GM12878 (cell line): Measurements from ENCODE around the gene GALNTL6. TPM values are rescaled to one million over a fixed set of nuclear protein-coding genes. Genes with fewer than 3 reads are reported as not detected.

Experiments
- ATAC-seq: fragments of 200-7000 bp; cut with Tn5 transposase; 3 replicates; pipeline ENCODE4 v1.9.1; 2020; ENCODE audit warnings: mild to moderate bottlenecking, moderate library complexity
- BruUV-seq: library from RNA; stranded (reverse); fragments of 400-500 nt; replicated peaks from 2 replicates; lab custom pipeline; 2021; lab: Mats Ljungman, UMichigan
- CTCF ChIA-PET: fragments of 300-600 bp; sonication (Branson Sonifier 250); formaldehyde crosslinking; extraction: SDS; loops from one replicate; lab custom pipeline; 2021; ENCODE audit warnings: inconsistent platforms; lab: Yijun Ruan, JAX
- POLR2A ChIA-PET: fragments of 350-600 bp; formaldehyde crosslinking; extraction: SDS; loops from one replicate; lab custom pipeline; 2021; ENCODE audit warnings: inconsistent platforms; lab: Charles Lee
- RAD21 ChIA-PET: fragments of 300-600 bp; sonication (Branson Sonifier 250); formaldehyde crosslinking; loops from one replicate; lab custom pipeline; 2023; ENCODE audit warnings: antibody characterized with exemption; ENCODE audit not compliant: unreplicated experiment; lab: Charles Lee
- SMC1A ChIA-PET: fragments of 300-600 bp; sonication (Branson Sonifier 250); formaldehyde crosslinking; loops from one replicate; lab custom pipeline; 2023; ENCODE audit not compliant: unreplicated experiment, uncharacterized antibody; lab: Charles Lee
- DNase-seq: peaks from one replicate; pipeline ENCODE4 v3.0.0-alpha.2; 2011; ENCODE audit warnings: low read depth, low spot score
- FAIRE-seq: peaks from 3 replicates; lab custom pipeline; 2011; peaks lifted over from hg19 to GRCh38; lab: Jason Lieb, UNC
- H2AFZ ChIP-seq: 2 replicates; pipeline ENCODE4 v1.6.0; 2011; ENCODE audit warnings: low read depth, low read length, control low read depth; ENCODE audit not compliant: control insufficient read depth
- H3K27ac ChIP-seq: 2 replicates; pipeline ENCODE4 v1.5.1; 2011; ENCODE audit warnings: control low read depth; ENCODE audit not compliant: control insufficient read depth, insufficient read depth
- H3K27me3 ChIP-seq, 2 experiments: replicated peaks in 1 of 2; 2 replicates each; pipeline versions ENCODE4 v1.6.0 to v1.6.1; 2011; ENCODE audit warnings: low read length in 1 of 2; ENCODE audit not compliant: control insufficient read depth in 2 of 2, insufficient read depth in 2 of 2
- H3K36me3 ChIP-seq, 2 experiments: 2 replicates each; pipeline ENCODE4 v1.5.1; 2011; ENCODE audit warnings: low read length in 1 of 2; ENCODE audit not compliant: control insufficient read depth in 2 of 2, insufficient read depth in 2 of 2
- H3K4me1 ChIP-seq: 2 replicates; pipeline ENCODE4 v1.6.1; 2011; ENCODE audit warnings: mild to moderate bottlenecking, low read length, moderate library complexity, mixed read lengths; ENCODE audit not compliant: control insufficient read depth, insufficient read depth
- H3K4me2 ChIP-seq: 2 replicates; pipeline ENCODE4 v1.6.0; 2011; ENCODE audit warnings: control low read depth; ENCODE audit not compliant: control insufficient read depth, insufficient read depth
- H3K4me3 ChIP-seq: fragments of 200-600 bp; sonication (generic); 2 replicates; pipeline ENCODE4 v1.5.1; 2016
- H3K79me2 ChIP-seq: 2 replicates; pipeline ENCODE4 v1.6.0; 2011; ENCODE audit warnings: low read length; ENCODE audit not compliant: control insufficient read depth, insufficient read depth
- H3K9ac ChIP-seq: 2 replicates; pipeline ENCODE4 v1.8.0; 2011; ENCODE audit warnings: low read length, control low read depth, mixed read lengths; ENCODE audit not compliant: control insufficient read depth, insufficient read depth
- H3K9me3 ChIP-seq: replicated peaks from 3 replicates; pipeline ENCODE4 v1.5.1; 2011; ENCODE audit warnings: mild to moderate bottlenecking, low read length; ENCODE audit not compliant: control insufficient read depth, insufficient read depth
- H4K20me1 ChIP-seq: 2 replicates; pipeline ENCODE4 v1.6.0; 2011; ENCODE audit not compliant: control insufficient read depth, insufficient read depth
- ATF2 ChIP-seq: IDR thresholded peaks from 2 replicates; pipeline ENCODE4 v1.6.1; 2012; ENCODE audit warnings: low read length, inconsistent platforms
- BMI1 ChIP-seq: fragments of 450-650 bp; IDR thresholded peaks from 2 replicates; pipeline ENCODE4 v1.6.1; 2016; ENCODE audit warnings: mild to moderate bottlenecking, moderate library complexity, borderline replicate concordance
- BRCA1 ChIP-seq: IDR thresholded peaks from 2 replicates; pipeline ENCODE4 v1.6.1; 2011; ENCODE audit warnings: low read depth, low read length, improper control_type of control experiment
- CBX3 ChIP-seq: fragments of 200-600 bp; sonication (generic); IDR thresholded peaks from 2 replicates; pipeline ENCODE4 v1.6.1; 2016; ENCODE audit warnings: low read depth, borderline replicate concordance
- EGR1 ChIP-seq, 2 experiments: IDR thresholded peaks; 1 replicate in 1 of 2; 2 replicates in 1 of 2; pipeline ENCODE4 v1.6.1; 2011 to 2012; ENCODE audit warnings: low read depth in 2 of 2, low read length in 2 of 2, borderline replicate concordance in 1 of 2, mild to moderate bottlenecking in 1 of 2, moderate library complexity in 1 of 2
- IKZF2 ChIP-seq, 2 experiments: fragments of 450-650 bp; IDR thresholded peaks; 2 replicates each; pipeline ENCODE4 v1.6.1; 2017; ENCODE audit warnings: mild to moderate bottlenecking in 2 of 2, moderate library complexity in 2 of 2
- PAX5 ChIP-seq: IDR thresholded peaks from 2 replicates; pipeline ENCODE4 v1.6.1; 2011; ENCODE audit warnings: low read depth, low read length, borderline replicate concordance
- PKNOX1 ChIP-seq: fragments of 450-650 bp; IDR thresholded peaks from 2 replicates; pipeline ENCODE4 v1.6.1; 2016; ENCODE audit warnings: mild to moderate bottlenecking
- POLR2AphosphoS2 ChIP-seq: IDR thresholded peaks from 2 replicates; pipeline ENCODE4 v1.6.1; 2011; ENCODE audit warnings: low read depth, mild to moderate bottlenecking, low read length, improper control_type of control experiment, moderate library complexity
- RAD51 ChIP-seq: fragments of 450-650 bp; IDR thresholded peaks from 2 replicates; pipeline ENCODE4 v1.6.1; 2016; ENCODE audit warnings: moderate library complexity, mild to moderate bottlenecking, inconsistent platforms
- RBBP5 ChIP-seq: fragments of 200-600 bp; sonication (generic); conservative IDR thresholded peaks from 2 replicates; pipeline ENCODE4 v1.6.1; 2016
- REST ChIP-seq: IDR thresholded peaks from 2 replicates; pipeline ENCODE4 v1.6.1; 2012; ENCODE audit warnings: mild to moderate bottlenecking, low read depth, low read length
- RFX5 ChIP-seq: IDR thresholded peaks from 2 replicates; pipeline ENCODE4 v1.6.1; 2011; ENCODE audit warnings: low read depth, low read length, improper control_type of control experiment
- SIX5 ChIP-seq: IDR thresholded peaks from 2 replicates; pipeline ENCODE4 v1.6.1; 2011; ENCODE audit warnings: mild to moderate bottlenecking, low read depth, low read length, moderate library complexity; ENCODE audit not compliant: severe bottlenecking
- SREBF1 ChIP-seq: IDR thresholded peaks from 2 replicates; pipeline ENCODE4 v1.6.1; 2012; ENCODE audit warnings: mild to moderate bottlenecking, low read length
- SRF ChIP-seq, 2 experiments: IDR thresholded peaks; 2 replicates each; pipeline ENCODE4 v1.6.1; 2011; ENCODE audit warnings: low read depth in 2 of 2, low read length in 2 of 2, mild to moderate bottlenecking in 1 of 2, moderate library complexity in 1 of 2
- STAT1 ChIP-seq: fragments of 450-650 bp; conservative IDR thresholded peaks from 2 replicates; pipeline ENCODE4 v1.6.1; 2014; ENCODE audit warnings: antibody characterized with exemption, mild to moderate bottlenecking
- ZNF622 ChIP-seq: fragments of 450-650 bp; IDR thresholded peaks from 2 replicates; pipeline ENCODE4 v1.6.1; 2017; ENCODE audit warnings: mild to moderate bottlenecking, inconsistent platforms
- WGBS: methylation state at CpG from one replicate; pipeline ENCODE4 v1.1.6; 2016; ENCODE audit warnings: low lambda C conversion rate; ENCODE audit not compliant: insufficient replicate concordance, insufficient coverage; ENCODE audit errors: missing lambda C conversion rate; 5-methylcytosine and 5-hydroxymethylcytosine counted together
- in situ Hi-C: fragments of 300-500 bp; cut with MboI; formaldehyde crosslinking; loops from 9 replicates; pipeline ENCODE4 v1.14.3; 2018; ENCODE audit warnings: mixed read lengths
- intact Hi-C: fragments of 100-400 bp; cut with micrococcal nuclease; formaldehyde crosslinking; loops from one replicate; pipeline ENCODE4 v1.14.2; 2022; ENCODE audit not compliant: unreplicated experiment
- polyA plus RNA-seq, 11 experiments: library from polyadenylated mRNA; depleted of rRNA in 4 of 11; unstranded in 6 of 11; stranded (reverse) in 5 of 11; fragments of >200 nt; fragmentation: Nextera tagmentation in 4 of 11; fragmentation: Illumina TruSeq in 1 of 11; extraction: Ambion mirVana in 4 of 11; extraction: Trizol in 1 of 11; gene quantifications; 1 replicate in 1 of 11; 2 replicates in 10 of 11; pipeline versions ENCODE4 v1.2.1 to v1.2.3, GENCODE V29; 2011 to 2016; ENCODE audit warnings: inconsistent platforms in 2 of 11, missing spikeins in 2 of 11, low read depth in 1 of 11
- total RNA-seq, 4 experiments: library from RNA; depleted of rRNA in 3 of 4; stranded (reverse); fragments of >200 nt in 3 of 4; fragmentation: Illumina TruSeq in 1 of 4; extraction: Trizol in 1 of 4; gene quantifications; 2 replicates each; pipeline versions ENCODE4 v1.2.1 to v1.2.3, GENCODE V29; 2013 to 2021

Gene GALNTL6
- total and polyA plus RNA-seq, 10 of the 15 experiments (the other 5 are each of a cell fraction or from before 2014, with no cell fraction given), result 0.01 to 0.29 TPM; not detected in 8

GRCh38 chr4:172895699-172896098 lies 1082.5 kb downstream of the GALNTL6 start (continued):
- no peak for TF ChIP-seq RFX5

GRCh38 chr4:172897046-172897445 lies 1083.8 kb downstream of the GALNTL6 start:
- no TSS peak for BruUV-seq
- Histone ChIP-seq H3K4me2 (no peak overlapping the region), H3K79me2 (no peaks in the 10 kb centered on the region), H3K4me3 (no peak overlapping the region), H2AFZ (no peak overlapping the region), H3K4me1 (no peaks in the 10 kb centered on the region), H4K20me1 (no peaks in the 10 kb centered on the region), H3K27me3 (no peaks in the 10 kb centered on the region; a peak in 1 of 4 replicates), H3K9ac (no peak overlapping the region), H3K36me3 (no peaks in the 10 kb centered on the region), H3K9me3 (no peaks in the 10 kb centered on the region), H3K27ac (no peak overlapping the region)
- RAD21 ChIA-PET, result no interaction called here
- in situ Hi-C loops (no loop called here), intact Hi-C loops (loop anchor here (10.0 kb wide), 1 partner anchor 358 kb away; no protein-coding TSS in a partner anchor)
- WGBS, result 0% methylated on average over 3 of the region's 3 CpGs
- CTCF ChIA-PET, result no interaction called here
- FAIRE-seq (no peak), ATAC-seq (no peak), DNase-seq (no peak)
- SMC1A ChIA-PET, result no interaction called here
- POLR2A ChIA-PET, result no interaction called here
- TF ChIP-seq RBBP5 (no peak), PKNOX1 (no peak), REST (no peak), SREBF1 (no peak), STAT1 (no peak), ATF2 (no peak), RAD51 (no peak), EGR1 (IDR thresholded peaks at IDR 0.05; ENCODE audit: borderline replicate concordance in 1 of 2, low read depth in 2 of 2, low read length in 2 of 2) (no peak), POLR2AphosphoS2 (no peak), ZNF622 (no peak), BMI1 (no peak), SRF (IDR thresholded peaks at IDR 0.05; ENCODE audit: low read depth in 2 of 2, low read length in 2 of 2) (no peak), BRCA1 (no peak), SIX5 (no peak), IKZF2 (IDR thresholded peaks at IDR 0.05) (no peak), PAX5 (no peak), CBX3 (no peak)
